Measurements from ENCODE around the gene WDR5. TPM values are rescaled to one million over a fixed set of nuclear protein-coding genes. Genes with fewer than 3 reads are reported as not detected.

The WDR5 gene
- total RNA-seq, 2 donors from 2014 or later, result 53.8 to 57.2 TPM

DNA sequence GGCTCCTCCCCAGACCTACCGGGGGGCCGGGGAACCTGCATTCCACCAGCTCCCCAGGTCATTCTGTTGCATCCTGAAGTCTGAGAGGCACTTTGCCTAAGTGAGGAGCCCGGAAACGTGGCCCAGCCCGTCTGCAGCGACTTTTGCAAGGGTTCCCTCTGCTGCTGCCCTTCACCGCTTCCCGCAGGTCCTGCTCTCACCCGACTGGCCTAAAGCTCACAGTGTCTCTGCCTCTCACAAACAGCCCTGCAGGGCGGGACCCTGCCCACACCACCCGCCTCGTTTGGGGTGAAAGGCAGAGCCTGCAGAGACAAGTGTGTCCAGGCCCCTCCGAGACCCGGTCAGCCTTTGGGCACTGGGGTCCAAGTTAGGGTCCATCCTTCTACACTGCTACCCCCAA is 9.5 kb upstream of the WDR5 start:
- no peaks in the 10 kb centered on the region for H3K9me3 ChIP-seq (ENCODE audit: control insufficient read depth, low read length)
- no peak overlapping the region for H3K27ac ChIP-seq (ENCODE audit: low read depth, low read length)
- WGBS, 2 experiments (ENCODE audit: insufficient coverage in 1 of 2, insufficient read length in 1 of 2), result 74 to 83% methylated on average over 13 of the region's 14 CpGs
- no peaks in the 10 kb centered on the region for H3K27me3 ChIP-seq (ENCODE audit: control insufficient read depth, insufficient read depth, low read length, poor library complexity, severe bottlenecking)
- H3K4me3 ChIP-seq (ENCODE audit: low read length), result no peak overlapping the region
- Mint-ChIP-seq H3K36me3 (ENCODE audit: low read depth) (no peaks in the 10 kb centered on the region), H3K4me1 (peaks cover 8% of the 10 kb centered on the region), H3K27me3 (ENCODE audit: insufficient read depth) (peaks cover 1% of the 10 kb centered on the region), H3K27ac (no peak overlapping the region), H3K9me3 (peaks cover 6% of the 10 kb centered on the region), H3K4me3 (no peak overlapping the region)
- no peaks in the 10 kb centered on the region for H3K36me3 ChIP-seq (ENCODE audit: control insufficient read depth, insufficient read depth, low read length)
- DNase-seq, result no peak
- H3K4me1 ChIP-seq (ENCODE audit: control insufficient read depth, insufficient read depth, low read length), result peaks cover 5% of the 10 kb centered on the region
- no peak overlapping the region for H3K9ac ChIP-seq (ENCODE audit: extremely low read depth, low read length, poor library complexity, severe bottlenecking)
- TF ChIP-seq, protein P1, sequence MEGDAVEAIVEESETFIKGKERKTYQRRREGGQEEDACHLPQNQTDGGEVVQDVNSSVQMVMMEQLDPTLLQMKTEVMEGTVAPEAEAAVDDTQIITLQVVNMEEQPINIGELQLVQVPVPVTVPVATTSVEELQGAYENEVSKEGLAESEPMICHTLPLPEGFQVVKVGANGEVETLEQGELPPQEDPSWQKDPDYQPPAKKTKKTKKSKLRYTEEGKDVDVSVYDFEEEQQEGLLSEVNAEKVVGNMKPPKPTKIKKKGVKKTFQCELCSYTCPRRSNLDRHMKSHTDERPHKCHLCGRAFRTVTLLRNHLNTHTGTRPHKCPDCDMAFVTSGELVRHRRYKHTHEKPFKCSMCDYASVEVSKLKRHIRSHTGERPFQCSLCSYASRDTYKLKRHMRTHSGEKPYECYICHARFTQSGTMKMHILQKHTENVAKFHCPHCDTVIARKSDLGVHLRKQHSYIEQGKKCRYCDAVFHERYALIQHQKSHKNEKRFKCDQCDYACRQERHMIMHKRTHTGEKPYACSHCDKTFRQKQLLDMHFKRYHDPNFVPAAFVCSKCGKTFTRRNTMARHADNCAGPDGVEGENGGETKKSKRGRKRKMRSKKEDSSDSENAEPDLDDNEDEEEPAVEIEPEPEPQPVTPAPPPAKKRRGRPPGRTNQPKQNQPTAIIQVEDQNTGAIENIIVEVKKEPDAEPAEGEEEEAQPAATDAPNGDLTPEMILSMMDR (conservative IDR thresholded peaks at IDR 0.05), result no peak

DNA sequence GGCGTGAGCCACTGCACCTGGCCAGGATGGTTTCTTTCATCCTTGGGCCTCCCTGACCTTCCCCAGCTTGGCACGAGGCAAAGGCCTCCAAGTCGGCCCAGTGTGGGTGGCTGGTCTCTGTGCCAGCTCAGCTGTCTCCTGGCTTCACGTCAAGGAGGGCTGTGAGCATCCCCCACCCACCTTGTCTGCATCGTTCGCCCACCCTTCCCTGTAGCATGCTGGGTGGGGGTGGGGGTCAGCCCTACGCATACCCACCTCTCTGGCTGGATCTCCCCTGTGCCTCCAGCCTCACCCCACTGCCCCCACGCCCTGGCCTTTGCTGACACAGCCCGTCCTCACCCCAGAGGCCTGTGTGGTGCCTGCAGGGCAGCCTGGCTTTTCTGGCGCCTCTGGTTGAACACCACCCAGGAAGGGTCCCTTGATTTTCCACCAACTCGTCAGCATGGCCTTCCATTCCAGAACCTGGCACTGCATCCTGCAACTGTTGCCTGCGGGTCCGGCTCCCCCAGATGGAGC is 8.8 kb upstream of the WDR5 start:
- no peaks in the 10 kb centered on the region for H3K27me3 ChIP-seq (ENCODE audit: control insufficient read depth, insufficient read depth, low read length, poor library complexity, severe bottlenecking)
- peaks cover 15% of the 10 kb centered on the region for H3K4me1 Mint-ChIP-seq
- H3K36me3 ChIP-seq (ENCODE audit: control insufficient read depth, insufficient read depth, low read length), result no peaks in the 10 kb centered on the region
- peaks cover 3% of the 10 kb centered on the region for H3K9me3 Mint-ChIP-seq
- peaks cover 5% of the 10 kb centered on the region for H3K4me1 ChIP-seq (ENCODE audit: control insufficient read depth, insufficient read depth, low read length)
- TF ChIP-seq, protein P1 (conservative IDR thresholded peaks at IDR 0.05), result no peak
- WGBS, 2 experiments (ENCODE audit: insufficient coverage in 1 of 2, insufficient read length in 1 of 2), result 87 to 92% methylated on average over 4 to 13 of the region's 13 CpGs
- no peak overlapping the region for H3K4me3 Mint-ChIP-seq
- no peak for DNase-seq
- H3K4me3 ChIP-seq (ENCODE audit: low read length), result no peak overlapping the region
- H3K27me3 Mint-ChIP-seq (ENCODE audit: insufficient read depth), result no peaks in the 10 kb centered on the region
- no peaks in the 10 kb centered on the region for H3K36me3 Mint-ChIP-seq (ENCODE audit: low read depth)
- H3K27ac ChIP-seq (ENCODE audit: low read depth, low read length), result no peak overlapping the region
- no peaks in the 10 kb centered on the region for H3K9me3 ChIP-seq (ENCODE audit: control insufficient read depth, low read length)
- H3K27ac Mint-ChIP-seq, result no peak overlapping the region
- H3K9ac ChIP-seq (ENCODE audit: extremely low read depth, low read length, poor library complexity, severe bottlenecking), result no peak overlapping the region

DNA sequence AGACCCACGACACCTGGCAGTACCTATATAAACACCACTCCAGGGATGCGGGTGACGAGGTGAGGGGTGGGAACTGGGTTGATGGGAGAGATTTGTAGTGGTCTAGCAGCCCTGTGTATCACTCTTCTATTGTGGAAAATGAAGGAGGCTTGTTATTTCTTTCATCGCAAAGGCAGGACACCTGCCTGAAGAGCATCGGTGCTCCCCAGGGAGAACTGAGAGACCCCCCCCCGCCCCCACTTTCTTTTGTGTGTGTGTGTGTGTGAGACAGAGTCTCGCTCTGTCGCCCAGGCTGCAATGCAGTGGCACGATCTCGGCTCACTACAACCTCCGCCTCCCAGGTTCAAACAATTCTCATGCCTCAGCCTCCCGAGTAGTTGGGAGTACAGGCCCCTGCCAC is 8.3 kb upstream of the WDR5 start:
- Mint-ChIP-seq H3K9me3 (peaks cover 3% of the 10 kb centered on the region), H3K27me3 (ENCODE audit: insufficient read depth) (no peaks in the 10 kb centered on the region), H3K27ac (no peak overlapping the region), H3K4me3 (no peak overlapping the region), H3K4me1 (peaks cover 15% of the 10 kb centered on the region), H3K36me3 (ENCODE audit: low read depth) (no peaks in the 10 kb centered on the region)
- TF ChIP-seq, protein P1 (conservative IDR thresholded peaks at IDR 0.05), result no peak
- H3K27me3 ChIP-seq (ENCODE audit: control insufficient read depth, insufficient read depth, low read length, poor library complexity, severe bottlenecking), result no peaks in the 10 kb centered on the region
- H3K4me3 ChIP-seq (ENCODE audit: low read length), result no peak overlapping the region
- H3K9ac ChIP-seq (ENCODE audit: extremely low read depth, low read length, poor library complexity, severe bottlenecking), result no peak overlapping the region
- WGBS, 2 experiments (ENCODE audit: insufficient coverage in 1 of 2, insufficient read length in 1 of 2), result 92 to 97% methylated on average over 6 to 12 of the region's 12 CpGs
- no peak overlapping the region for H3K27ac ChIP-seq (ENCODE audit: low read depth, low read length)
- peaks cover 5% of the 10 kb centered on the region for H3K4me1 ChIP-seq (ENCODE audit: control insufficient read depth, insufficient read depth, low read length)
- no peaks in the 10 kb centered on the region for H3K9me3 ChIP-seq (ENCODE audit: control insufficient read depth, low read length)
- H3K36me3 ChIP-seq (ENCODE audit: control insufficient read depth, insufficient read depth, low read length), result no peaks in the 10 kb centered on the region
- DNase-seq, result no peak
